Skeletal muscle satellite cell (primary cell): ENCODE results near the gene CHPF2.

Experiments used
- H3K27me3 ChIP-seq: 2 replicates; pipeline ENCODE4 v1.7.0; 2013; ENCODE audit warnings: low read length; ENCODE audit not compliant: control insufficient read depth, insufficient read depth
- H3K36me3 ChIP-seq: 2 replicates; pipeline ENCODE4 v1.7.0; 2013; ENCODE audit warnings: mild to moderate bottlenecking, control low read depth, low read length; ENCODE audit not compliant: insufficient read depth
- H3K4me1 ChIP-seq: 2 replicates; pipeline ENCODE4 v1.7.0; 2013; ENCODE audit warnings: low read length; ENCODE audit not compliant: control insufficient read depth, insufficient read depth
- H3K4me2 ChIP-seq: 2 replicates; pipeline ENCODE4 v1.7.0; 2013; ENCODE audit warnings: mild to moderate bottlenecking, low read length
- H3K4me3 ChIP-seq: 2 replicates; pipeline ENCODE4 v1.7.0; 2013; ENCODE audit warnings: low read length
- H3K9ac ChIP-seq: 2 replicates; pipeline ENCODE4 v1.7.0; 2013; ENCODE audit warnings: mild to moderate bottlenecking, low read depth, low read length, moderate library complexity
- H3K9me3 ChIP-seq: replicated peaks from 2 replicates; pipeline ENCODE4 v1.7.0; 2013; ENCODE audit warnings: mild to moderate bottlenecking, control low read depth, low read length

The CHPF2 gene

DNA sequence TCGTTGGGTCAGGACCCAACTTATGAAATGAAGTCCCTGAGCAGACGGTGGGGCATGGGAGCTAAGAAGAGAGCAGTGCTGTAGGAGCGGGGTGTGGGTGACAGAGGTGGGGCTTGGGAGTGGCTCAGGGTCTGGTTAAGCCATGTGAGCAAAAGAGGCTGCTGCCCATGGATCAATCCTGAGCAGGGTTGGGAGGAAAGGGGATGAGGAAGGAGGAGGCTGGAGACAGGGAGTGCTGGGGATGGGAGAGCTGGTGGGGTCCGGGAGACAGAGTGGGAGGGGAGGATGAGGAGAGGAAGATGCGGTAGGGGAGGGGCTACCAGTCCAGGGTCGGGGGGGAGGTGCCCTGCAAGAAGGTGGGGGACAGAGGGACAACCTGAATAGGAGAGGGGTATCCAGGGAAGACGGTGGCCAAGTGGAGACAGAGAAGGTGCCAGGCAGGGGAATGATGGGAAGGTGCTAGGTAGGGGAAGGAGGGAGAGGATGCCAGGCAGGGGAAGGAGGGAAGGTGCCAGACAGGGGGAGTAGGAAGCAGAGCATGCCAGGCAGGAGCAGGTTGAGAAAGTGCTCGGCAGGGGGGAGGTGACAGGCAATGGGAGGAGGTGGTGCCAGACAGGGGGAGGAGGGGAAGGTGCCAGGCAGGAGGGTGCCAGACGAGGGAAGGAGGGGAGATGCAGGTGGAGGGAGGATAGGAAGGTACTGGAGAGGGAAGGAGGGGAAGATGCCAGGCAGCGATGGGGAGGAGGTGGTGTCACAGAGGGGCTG, 43.7 kb downstream of the CHPF2 start:
- Histone ChIP-seq H3K9me3 (no peaks in the 10 kb centered on the region), H3K4me2 (peak overlapping the region; percentile 87), H3K4me3 (no peak overlapping the region), H3K9ac (no peak overlapping the region), H3K27me3 (peaks cover 30% of the 10 kb centered on the region), H3K4me1 (peaks cover 5% of the 10 kb centered on the region), H3K36me3 (no peaks in the 10 kb centered on the region)

DNA sequence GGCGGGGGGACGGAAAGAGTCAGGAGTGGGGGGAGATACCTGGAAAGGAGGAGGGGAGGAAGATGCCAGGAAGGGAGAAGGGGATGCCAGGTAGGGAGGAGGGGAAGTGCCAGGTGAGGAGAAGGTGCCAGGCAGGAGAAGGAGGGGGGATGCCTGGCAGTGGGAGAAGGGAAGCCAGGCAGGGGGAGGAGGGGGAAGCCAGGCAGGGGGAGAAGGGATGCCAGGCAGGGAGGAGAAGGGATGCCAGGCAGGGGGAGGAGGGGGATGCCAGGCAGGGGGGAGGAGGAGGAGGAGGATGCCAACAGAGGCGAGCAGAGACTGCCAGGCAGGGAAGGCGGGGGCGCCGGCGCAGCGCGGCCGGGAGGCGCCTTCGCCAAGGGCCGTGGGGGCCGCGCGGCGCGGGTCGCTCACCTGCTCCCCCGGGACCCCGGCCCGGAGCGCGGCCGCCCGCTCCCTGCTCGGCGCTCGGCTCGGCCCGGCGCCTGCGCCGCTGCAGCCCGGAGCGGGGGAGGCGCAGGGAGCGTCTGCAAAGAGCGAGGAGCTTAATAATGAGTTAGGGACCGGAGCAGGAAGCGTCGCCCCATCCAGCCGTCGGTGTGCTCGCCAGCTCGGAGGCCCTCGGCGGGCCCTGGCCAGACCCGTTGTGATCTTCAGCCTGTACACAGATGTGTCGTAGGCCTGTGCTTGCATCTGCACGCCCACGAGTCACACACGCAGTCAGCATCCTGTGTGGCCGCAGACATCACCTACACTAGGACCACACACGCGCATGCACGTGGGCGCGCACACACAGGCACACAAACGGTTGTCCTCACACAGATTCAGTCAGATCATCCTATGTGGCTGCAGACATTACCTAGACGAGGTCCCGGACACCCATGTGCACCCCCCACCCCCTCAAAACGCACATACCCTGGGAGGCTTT, 44.6 kb downstream of the CHPF2 start:
- H3K27me3 ChIP-seq: peaks cover 32% of the 10 kb centered on the region
- H3K4me3 ChIP-seq: peak overlapping the region; percentile 73
- no peaks in the 10 kb centered on the region for H3K36me3 ChIP-seq
- peak overlapping the region; percentile 43 for H3K9ac ChIP-seq
- no peaks in the 10 kb centered on the region for H3K9me3 ChIP-seq
- H3K4me1 ChIP-seq: peaks cover 5% of the 10 kb centered on the region
- H3K4me2 ChIP-seq: peak overlapping the region; percentile 87

DNA sequence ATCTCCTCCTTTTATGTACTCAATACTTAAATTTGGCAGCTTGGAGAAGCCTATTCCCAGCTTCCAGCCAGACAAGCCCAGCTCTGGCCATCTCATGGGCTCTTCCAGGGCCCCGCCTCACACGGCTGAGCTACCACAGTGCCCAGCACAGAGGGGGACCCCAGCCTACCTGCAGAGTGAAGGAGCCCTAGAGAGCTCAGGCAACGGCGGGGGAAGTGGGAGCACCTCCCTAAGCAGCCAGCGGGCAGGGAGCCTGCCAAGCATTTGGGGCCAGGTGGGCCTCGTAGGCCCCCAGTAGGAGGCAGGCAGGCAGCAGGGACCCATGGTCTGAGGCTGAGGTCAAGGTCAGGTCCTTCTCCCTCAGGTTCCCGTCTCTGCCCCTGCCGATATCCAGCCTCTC, 45.3 kb downstream of the CHPF2 start:
- no peaks in the 10 kb centered on the region for H3K36me3 ChIP-seq

DNA sequence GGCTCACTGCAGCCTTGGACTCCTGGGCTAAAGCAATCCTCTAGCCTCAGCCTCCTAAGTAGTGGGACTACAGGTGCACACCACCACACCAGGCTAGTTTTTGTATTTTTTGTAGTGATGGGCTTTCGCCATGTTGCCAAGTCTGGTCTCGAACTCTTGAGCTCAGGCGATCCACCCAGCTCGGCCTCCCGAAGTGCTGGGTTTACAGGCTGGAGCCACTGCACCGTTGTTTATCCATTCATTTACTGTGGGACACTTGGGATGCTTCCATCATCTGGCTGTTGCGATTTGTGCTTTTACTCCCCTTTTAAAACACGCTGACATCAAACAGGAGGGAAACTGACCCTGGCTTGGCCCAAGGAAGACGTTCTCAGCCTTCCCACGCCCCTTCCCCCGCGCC, 46.7 kb downstream of the CHPF2 start:
- H3K9ac ChIP-seq: no peak overlapping the region
- H3K27me3 ChIP-seq: peaks cover 46% of the 10 kb centered on the region
- peaks cover 5% of the 10 kb centered on the region for H3K4me1 ChIP-seq
- no peak overlapping the region for H3K4me3 ChIP-seq
- no peaks in the 10 kb centered on the region for H3K9me3 ChIP-seq
- no peak overlapping the region for H3K4me2 ChIP-seq
- H3K36me3 ChIP-seq: no peaks in the 10 kb centered on the region

More for the DNA sequence above, 45.3 kb downstream of the CHPF2 start:
- peak overlapping the region; percentile 87 for H3K4me2 ChIP-seq
- H3K9ac ChIP-seq: no peak overlapping the region
- H3K27me3 ChIP-seq: peaks cover 38% of the 10 kb centered on the region
- H3K9me3 ChIP-seq: no peaks in the 10 kb centered on the region
- peaks cover 5% of the 10 kb centered on the region for H3K4me1 ChIP-seq
- H3K4me3 ChIP-seq: peak overlapping the region; percentile 73

DNA sequence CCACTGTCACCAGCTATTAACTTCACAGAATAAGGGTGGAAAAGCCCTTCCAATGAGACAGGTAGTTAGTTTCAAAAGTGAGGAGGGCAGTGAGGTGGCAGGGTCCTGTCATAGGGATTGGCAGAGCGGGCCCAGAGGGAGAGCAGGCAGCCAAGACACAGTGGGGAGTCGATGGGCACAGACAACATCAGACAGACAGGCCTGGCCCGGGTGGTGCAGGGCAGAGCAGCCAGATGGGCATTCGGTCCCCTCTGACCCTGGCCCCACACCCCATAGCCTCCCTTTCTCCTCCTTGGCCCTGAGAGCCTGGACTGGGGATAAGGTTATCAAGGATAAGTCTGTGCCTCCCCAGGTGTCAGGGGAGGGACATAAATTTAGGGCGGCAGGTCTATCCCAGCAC, 47.6 kb downstream of the CHPF2 start:
- H3K4me3 ChIP-seq: no peak overlapping the region
- no peak overlapping the region for H3K4me2 ChIP-seq
- H3K27me3 ChIP-seq: peaks cover 54% of the 10 kb centered on the region
- H3K36me3 ChIP-seq: no peaks in the 10 kb centered on the region
- no peaks in the 10 kb centered on the region for H3K9me3 ChIP-seq
- no peak overlapping the region for H3K9ac ChIP-seq
- H3K4me1 ChIP-seq: peaks cover 5% of the 10 kb centered on the region

DNA sequence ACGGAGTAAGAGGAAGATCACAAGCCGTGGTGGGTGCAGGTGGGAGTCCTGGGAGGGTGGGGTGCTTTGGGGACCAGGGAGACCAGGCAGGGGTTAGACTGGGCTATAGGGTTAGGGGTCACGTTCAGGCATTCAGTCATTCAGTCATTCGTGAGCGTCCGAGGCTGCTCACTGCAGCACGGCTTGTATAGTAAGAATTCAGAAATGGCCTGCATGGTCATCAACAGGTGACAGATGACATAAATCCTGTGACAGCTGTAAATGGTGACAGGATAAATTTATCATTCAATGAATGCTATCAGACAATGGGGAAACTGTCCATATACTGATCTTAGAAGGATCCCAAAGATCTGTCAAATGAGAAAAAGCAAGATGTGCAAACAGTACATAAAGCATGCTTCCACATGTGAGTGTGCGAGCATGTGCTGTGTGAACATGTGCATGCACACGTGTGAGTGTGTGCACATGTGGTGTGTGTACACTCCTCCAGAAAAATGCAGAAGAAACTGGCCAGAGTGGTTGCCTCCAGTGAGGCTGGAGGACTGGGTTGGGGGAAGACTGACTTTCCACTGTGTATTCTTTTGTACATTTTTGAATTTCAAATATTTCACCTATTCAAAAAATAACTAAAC, 48.2 kb downstream of the CHPF2 start:
- H3K9me3 ChIP-seq: no peaks in the 10 kb centered on the region
- H3K36me3 ChIP-seq: no peaks in the 10 kb centered on the region
- H3K4me1 ChIP-seq: peaks cover 5% of the 10 kb centered on the region
- H3K4me3 ChIP-seq: no peak overlapping the region
- H3K9ac ChIP-seq: no peak overlapping the region
- peaks cover 60% of the 10 kb centered on the region for H3K27me3 ChIP-seq
- H3K4me2 ChIP-seq: no peak overlapping the region

DNA sequence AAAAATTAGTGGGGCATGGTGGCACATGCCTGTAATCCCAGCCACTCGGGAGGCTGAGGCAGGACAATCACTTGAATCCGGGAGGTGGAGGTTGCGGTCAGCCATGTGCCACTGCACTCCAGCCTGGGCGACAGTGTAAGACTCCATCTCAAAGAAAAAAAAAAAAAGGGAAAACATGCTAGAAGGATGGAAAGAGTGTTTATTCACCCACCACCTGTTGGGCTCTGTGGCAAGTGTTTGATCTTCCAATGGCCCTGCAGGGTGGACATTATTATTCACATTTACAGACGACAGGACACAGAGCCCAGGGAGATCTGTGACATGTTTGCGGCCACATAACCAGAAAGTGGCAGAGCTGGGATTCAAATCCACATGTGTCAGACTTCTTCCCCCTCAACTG, 49.4 kb downstream of the CHPF2 start:
- Histone ChIP-seq H3K4me2 (no peak overlapping the region), H3K9me3 (no peaks in the 10 kb centered on the region), H3K4me1 (peaks cover 5% of the 10 kb centered on the region), H3K9ac (no peak overlapping the region), H3K27me3 (peaks cover 69% of the 10 kb centered on the region), H3K4me3 (no peak overlapping the region), H3K36me3 (no peaks in the 10 kb centered on the region)

DNA sequence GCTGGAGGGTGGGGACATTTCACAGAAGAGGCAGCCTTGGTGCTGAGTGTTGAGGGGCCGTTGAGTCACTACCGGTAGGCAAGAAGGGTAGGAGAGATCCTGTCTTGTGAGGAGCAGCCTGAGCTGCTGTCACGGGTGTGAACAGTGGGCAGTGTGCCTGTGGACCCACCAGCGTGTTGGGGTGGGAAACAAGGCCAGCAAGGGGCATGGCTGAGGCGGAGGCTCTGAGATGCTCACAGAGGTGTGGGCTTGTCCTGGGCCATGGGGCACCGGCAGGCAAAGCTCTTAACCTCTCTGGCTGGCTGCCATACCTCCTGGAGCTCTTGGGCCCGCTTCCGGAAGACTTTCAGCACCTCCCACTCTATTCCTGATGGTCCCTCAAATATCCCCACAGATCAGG, 49.8 kb downstream of the CHPF2 start:
- H3K9me3 ChIP-seq: no peaks in the 10 kb centered on the region
- H3K27me3 ChIP-seq: peaks cover 73% of the 10 kb centered on the region
- H3K4me1 ChIP-seq: peaks cover 4% of the 10 kb centered on the region
- no peak overlapping the region for H3K9ac ChIP-seq
- H3K36me3 ChIP-seq: no peaks in the 10 kb centered on the region
- H3K4me3 ChIP-seq: no peak overlapping the region
- no peak overlapping the region for H3K4me2 ChIP-seq

DNA sequence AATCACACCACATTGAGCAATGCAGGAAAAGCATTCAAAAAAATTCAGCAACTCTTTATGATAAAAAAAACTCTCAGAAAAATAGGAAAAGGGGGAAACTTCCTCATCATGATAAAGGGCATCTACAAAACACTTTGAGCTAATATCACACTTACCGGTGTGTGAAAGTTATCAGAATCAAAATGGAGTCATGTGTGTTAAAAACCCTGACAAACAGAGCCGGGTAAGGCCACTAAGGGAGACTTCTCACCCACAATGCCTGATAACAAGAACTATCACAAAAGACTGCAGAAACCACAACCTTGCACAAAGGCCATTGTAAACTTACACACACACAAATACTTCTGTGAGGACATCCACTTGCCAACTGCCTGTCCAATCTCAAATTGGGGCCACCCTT, 51.0 kb downstream of the CHPF2 start:
- Histone ChIP-seq H3K9ac (no peak overlapping the region), H3K9me3 (no peaks in the 10 kb centered on the region), H3K27me3 (peaks cover 74% of the 10 kb centered on the region), H3K4me2 (no peak overlapping the region), H3K36me3 (no peaks in the 10 kb centered on the region), H3K4me3 (no peak overlapping the region), H3K4me1 (no peaks in the 10 kb centered on the region)

DNA sequence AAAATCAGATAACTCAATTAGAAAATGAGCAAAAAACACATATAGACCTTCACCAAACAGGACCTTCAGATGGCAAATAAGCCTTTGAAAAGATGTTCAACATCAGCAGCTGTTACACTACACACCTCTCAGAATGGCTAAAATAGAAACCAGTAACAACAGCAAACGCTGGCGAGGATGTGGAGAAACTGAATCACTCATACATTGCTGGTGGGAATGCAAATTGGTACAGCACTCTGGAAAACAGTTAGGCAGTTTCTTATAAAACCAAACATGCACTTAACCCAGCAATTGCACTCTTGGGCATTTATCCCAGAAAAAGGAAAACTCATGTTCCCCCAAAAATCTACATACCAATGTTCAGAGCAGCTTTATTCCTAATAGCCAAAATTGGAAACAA, 53.9 kb downstream of the CHPF2 start:
- no peak overlapping the region for H3K4me3 ChIP-seq
- no peaks in the 10 kb centered on the region for H3K9me3 ChIP-seq
- peaks cover 77% of the 10 kb centered on the region for H3K27me3 ChIP-seq
- no peak overlapping the region for H3K4me2 ChIP-seq
- H3K9ac ChIP-seq: no peak overlapping the region
- H3K4me1 ChIP-seq: no peaks in the 10 kb centered on the region
- no peaks in the 10 kb centered on the region for H3K36me3 ChIP-seq
